Epidermal melanocyte (primary cell): ENCODE results near the gene PCED1A.

Source experiments
- DNase-seq: peaks from one replicate; pipeline ENCODE4 v3.0.0; 2011; ENCODE audit warnings: low spot score; ENCODE audit not compliant: insufficient read length

Gene PCED1A

GRCh38 chr20:2866236-2866635, 25.8 kb upstream of the PCED1A start:
- DNase-seq: no peak

- DNase-seq: no peak
Observed at GRCh38 chr20:2865630-2866029, 25.2 kb upstream of the PCED1A start.

- no peak for DNase-seq
Observed at GRCh38 chr20:2865101-2865500, 24.6 kb upstream of the PCED1A start.

GRCh38 chr20:2864626-2865025, 24.2 kb upstream of the PCED1A start:
- DNase-seq: no peak

- no peak for DNase-seq
Observed at GRCh38 chr20:2859330-2860121, 19.1 kb upstream of the PCED1A start.

GRCh38 chr20:2858591-2858990, 18.1 kb upstream of the PCED1A start:
- DNase-seq: no peak

- DNase-seq: no peak
Observed at GRCh38 chr20:2851086-2851485, 10.6 kb upstream of the PCED1A start.

GRCh38 chr20:2849529-2849928, 9.1 kb upstream of the PCED1A start:
- no peak for DNase-seq

- no peak for DNase-seq
Observed at GRCh38 chr20:2847802-2848201, 7.3 kb upstream of the PCED1A start.

GRCh38 chr20:2846698-2847097, 6.2 kb upstream of the PCED1A start:
- no peak for DNase-seq

GRCh38 chr20:2845607-2846006, 5.2 kb upstream of the PCED1A start:
- no peak for DNase-seq

- DNase-seq: peak; percentile 70
Observed at GRCh38 chr20:2840967-2841531, 594 bp upstream of the PCED1A start.

GRCh38 chr20:2839732-2840137, 720 bp downstream of the PCED1A start:
- no peak for DNase-seq

- DNase-seq: no peak
Observed at GRCh38 chr20:2838847-2839671, 1.4 kb downstream of the PCED1A start.

GRCh38 chr20:2838170-2838797, 2.2 kb downstream of the PCED1A start:
- DNase-seq: no peak

GRCh38 chr20:2837221-2837960, 3.1 kb downstream of the PCED1A start:
- DNase-seq: no peak

GRCh38 chr20:2836035-2836434, 4.4 kb downstream of the PCED1A start:
- no peak for DNase-seq

- no peak for DNase-seq
Observed at GRCh38 chr20:2835331-2835796, 5.1 kb downstream of the PCED1A start.

GRCh38 chr20:2834401-2835110, 5.9 kb downstream of the PCED1A start:
- DNase-seq: no peak

- no peak for DNase-seq
Observed at GRCh38 chr20:2833761-2834160, 6.7 kb downstream of the PCED1A start.
